Measurements from ENCODE around the gene MFAP2.

DNA sequence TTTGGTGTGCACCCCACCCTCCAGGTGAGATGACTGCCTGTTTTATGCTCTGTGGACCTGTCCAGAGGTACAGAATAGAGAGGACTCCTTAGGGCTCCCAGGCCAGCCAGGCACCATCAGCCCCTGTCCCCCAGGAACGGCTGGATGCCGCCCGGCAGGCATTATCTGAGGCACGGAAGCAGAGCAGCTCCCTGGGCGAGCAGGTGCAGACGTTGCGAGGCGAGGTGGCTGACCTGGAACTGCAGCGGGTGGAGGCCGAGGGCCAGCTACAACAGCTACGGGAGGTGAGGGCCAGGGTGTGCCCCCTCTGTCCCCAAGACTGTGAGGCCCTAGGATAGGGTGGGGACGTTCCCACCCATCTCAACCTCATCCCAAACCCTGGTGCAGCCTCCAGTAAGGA is 10.8 kb downstream of the MFAP2 start:
- TF ChIP-seq, protein P1, sequence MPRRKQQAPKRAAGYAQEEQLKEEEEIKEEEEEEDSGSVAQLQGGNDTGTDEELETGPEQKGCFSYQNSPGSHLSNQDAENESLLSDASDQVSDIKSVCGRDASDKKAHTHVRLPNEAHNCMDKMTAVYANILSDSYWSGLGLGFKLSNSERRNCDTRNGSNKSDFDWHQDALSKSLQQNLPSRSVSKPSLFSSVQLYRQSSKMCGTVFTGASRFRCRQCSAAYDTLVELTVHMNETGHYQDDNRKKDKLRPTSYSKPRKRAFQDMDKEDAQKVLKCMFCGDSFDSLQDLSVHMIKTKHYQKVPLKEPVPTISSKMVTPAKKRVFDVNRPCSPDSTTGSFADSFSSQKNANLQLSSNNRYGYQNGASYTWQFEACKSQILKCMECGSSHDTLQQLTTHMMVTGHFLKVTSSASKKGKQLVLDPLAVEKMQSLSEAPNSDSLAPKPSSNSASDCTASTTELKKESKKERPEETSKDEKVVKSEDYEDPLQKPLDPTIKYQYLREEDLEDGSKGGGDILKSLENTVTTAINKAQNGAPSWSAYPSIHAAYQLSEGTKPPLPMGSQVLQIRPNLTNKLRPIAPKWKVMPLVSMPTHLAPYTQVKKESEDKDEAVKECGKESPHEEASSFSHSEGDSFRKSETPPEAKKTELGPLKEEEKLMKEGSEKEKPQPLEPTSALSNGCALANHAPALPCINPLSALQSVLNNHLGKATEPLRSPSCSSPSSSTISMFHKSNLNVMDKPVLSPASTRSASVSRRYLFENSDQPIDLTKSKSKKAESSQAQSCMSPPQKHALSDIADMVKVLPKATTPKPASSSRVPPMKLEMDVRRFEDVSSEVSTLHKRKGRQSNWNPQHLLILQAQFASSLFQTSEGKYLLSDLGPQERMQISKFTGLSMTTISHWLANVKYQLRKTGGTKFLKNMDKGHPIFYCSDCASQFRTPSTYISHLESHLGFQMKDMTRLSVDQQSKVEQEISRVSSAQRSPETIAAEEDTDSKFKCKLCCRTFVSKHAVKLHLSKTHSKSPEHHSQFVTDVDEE (CRISPR knock-in tag; IDR thresholded peaks at IDR 0.05) = no peak
- TF ChIP-seq, protein P2, sequence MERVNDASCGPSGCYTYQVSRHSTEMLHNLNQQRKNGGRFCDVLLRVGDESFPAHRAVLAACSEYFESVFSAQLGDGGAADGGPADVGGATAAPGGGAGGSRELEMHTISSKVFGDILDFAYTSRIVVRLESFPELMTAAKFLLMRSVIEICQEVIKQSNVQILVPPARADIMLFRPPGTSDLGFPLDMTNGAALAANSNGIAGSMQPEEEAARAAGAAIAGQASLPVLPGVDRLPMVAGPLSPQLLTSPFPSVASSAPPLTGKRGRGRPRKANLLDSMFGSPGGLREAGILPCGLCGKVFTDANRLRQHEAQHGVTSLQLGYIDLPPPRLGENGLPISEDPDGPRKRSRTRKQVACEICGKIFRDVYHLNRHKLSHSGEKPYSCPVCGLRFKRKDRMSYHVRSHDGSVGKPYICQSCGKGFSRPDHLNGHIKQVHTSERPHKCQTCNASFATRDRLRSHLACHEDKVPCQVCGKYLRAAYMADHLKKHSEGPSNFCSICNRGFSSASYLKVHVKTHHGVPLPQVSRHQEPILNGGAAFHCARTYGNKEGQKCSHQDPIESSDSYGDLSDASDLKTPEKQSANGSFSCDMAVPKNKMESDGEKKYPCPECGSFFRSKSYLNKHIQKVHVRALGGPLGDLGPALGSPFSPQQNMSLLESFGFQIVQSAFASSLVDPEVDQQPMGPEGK (CRISPR knock-in tag; IDR thresholded peaks at IDR 0.05; ENCODE audit: borderline replicate concordance) = no peak
- TF ChIP-seq POU6F1 (CRISPR knock-in tag; IDR thresholded peaks at IDR 0.05; ENCODE audit: borderline replicate concordance, low read depth) (no peak), ZNF8 (CRISPR knock-in tag; IDR thresholded peaks at IDR 0.05) (no peak), ARNTL (CRISPR knock-in tag; IDR thresholded peaks at IDR 0.05; ENCODE audit: borderline replicate concordance, low read depth) (no peak), ZFP30 (CRISPR knock-in tag; IDR thresholded peaks at IDR 0.05) (no peak), CREB5 (CRISPR knock-in tag; IDR thresholded peaks at IDR 0.05; ENCODE audit: low read depth) (no peak), ISL1 (CRISPR knock-in tag; IDR thresholded peaks at IDR 0.05) (no peak)
